HepG2 (cell line): Measurements from ENCODE around the gene ZSCAN1. TPM values are rescaled to one million over a fixed set of nuclear protein-coding genes. Genes with fewer than 3 reads are reported as not detected.

ENCODE experiments used
- ATAC-seq: fragments of 200-7000 bp; cut with Tn5 transposase; 3 replicates; pipeline ENCODE4 v1.9.1; 2020; ENCODE audit warnings: mild to moderate bottlenecking, moderate library complexity
- BruUV-seq: library from RNA; stranded (reverse); fragments of 400-500 nt; replicated peaks from 2 replicates; lab custom pipeline; 2021; lab: Mats Ljungman, UMichigan
- CTCF ChIA-PET: fragments of 300-600 bp; formaldehyde crosslinking; extraction: SDS; loops from one replicate; lab custom pipeline; 2021; ENCODE audit warnings: low total read pairs, inconsistent platforms, low intra/inter-chr PET ratio; lab: Yijun Ruan, JAX
- POLR2A ChIA-PET: fragments of 350-600 bp; sonication (Branson Sonifier 250); formaldehyde crosslinking; loops from one replicate; lab custom pipeline; 2020; ENCODE audit warnings: antibody characterized with exemption, inconsistent platforms; lab: Yijun Ruan, JAX
- DNase-seq: peaks from one replicate; pipeline ENCODE4 v3.0.0-alpha.2; 2015; ENCODE audit warnings: low spot score
- FAIRE-seq: peaks from 3 replicates; lab custom pipeline; 2011; peaks lifted over from hg19 to GRCh38; lab: Jason Lieb, UNC
- H2AFZ ChIP-seq: one replicate; pipeline ENCODE4 v1.6.1; 2011; ENCODE audit warnings: low read length, inconsistent platforms
- H3K27ac ChIP-seq: fragments of 300-600 bp; 3 replicates; pipeline ENCODE4 v1.8.0; 2011; ENCODE audit warnings: mixed run types, mild to moderate bottlenecking, mixed read lengths, low read length, inconsistent platforms; ENCODE audit not compliant: insufficient read depth; ENCODE audit errors: extremely low read length
- H3K27me3 ChIP-seq, 2 experiments: fragments of 200-600 bp in 1 of 2; 2 replicates in 1 of 2; 3 replicates in 1 of 2; pipeline versions ENCODE4 v1.6.0 to v1.8.0; 2011; ENCODE audit warnings: low read length in 2 of 2, mild to moderate bottlenecking in 2 of 2, moderate library complexity in 2 of 2, inconsistent platforms in 1 of 2; ENCODE audit not compliant: insufficient read depth in 2 of 2, control insufficient read depth in 1 of 2
- H3K36me3 ChIP-seq, 2 experiments: fragments of 200-600 bp in 1 of 2; replicated peaks in 1 of 2; 2 replicates in 1 of 2; 3 replicates in 1 of 2; pipeline versions ENCODE4 v1.5.1 to v1.8.0; 2011; ENCODE audit warnings: low read length in 2 of 2, inconsistent platforms in 1 of 2; ENCODE audit not compliant: insufficient read depth in 2 of 2, control insufficient read depth in 1 of 2
- H3K4me1 ChIP-seq: 2 replicates; pipeline ENCODE4 v1.5.1; 2012; ENCODE audit warnings: low read length, inconsistent platforms; ENCODE audit not compliant: insufficient read depth
- H3K4me2 ChIP-seq: 2 replicates; pipeline ENCODE4 v1.6.0; 2011; ENCODE audit warnings: low read depth, low read length, inconsistent platforms
- H3K4me3 ChIP-seq, 3 experiments: fragments of 200-600 bp in 1 of 3; sonication (generic), shearing (Covaris generic) in 1 of 3; replicated peaks in 1 of 3; 2 replicates each; pipeline ENCODE4 v1.5.1; 2011 to 2016; ENCODE audit warnings: low read length in 3 of 3, inconsistent platforms in 2 of 3, low read depth in 2 of 3, mild to moderate bottlenecking in 2 of 3, control low read depth in 1 of 3, mixed read lengths in 1 of 3; ENCODE audit not compliant: insufficient read depth in 1 of 3
- H3K79me2 ChIP-seq: one replicate; pipeline ENCODE4 v1.6.1; 2011; ENCODE audit warnings: low read length, inconsistent platforms; ENCODE audit not compliant: insufficient read depth
- H3K9ac ChIP-seq: 2 replicates; pipeline ENCODE4 v1.6.0; 2011; ENCODE audit warnings: mild to moderate bottlenecking, low read depth, low read length, inconsistent platforms; ENCODE audit not compliant: insufficient read depth
- H3K9me3 ChIP-seq: 2 replicates; pipeline ENCODE4 v1.5.1; 2012; ENCODE audit warnings: mild to moderate bottlenecking, low read length
- H4K20me1 ChIP-seq: 2 replicates; pipeline ENCODE4 v1.6.0; 2011; ENCODE audit warnings: inconsistent platforms, mild to moderate bottlenecking, low read length, moderate library complexity; ENCODE audit not compliant: insufficient read depth
- ATAD3A ChIP-seq: sonication (generic); formaldehyde crosslinking; IDR thresholded peaks from 2 replicates; pipeline ENCODE4 v1.4.0; 2020; ENCODE audit warnings: missing genetic modification reagents
- GLMP ChIP-seq: sonication (generic); formaldehyde crosslinking; IDR thresholded peaks from 2 replicates; pipeline ENCODE4 v1.9.0; 2021; ENCODE audit warnings: missing genetic modification reagents, mild to moderate bottlenecking, borderline replicate concordance
- HMG20A ChIP-seq: IDR thresholded peaks from 2 replicates; pipeline ENCODE4 v1.6.1; 2016; ENCODE audit warnings: borderline replicate concordance
- PREB ChIP-seq: sonication (generic); formaldehyde crosslinking; IDR thresholded peaks from 2 replicates; pipeline ENCODE4 v1.4.0; 2020; ENCODE audit warnings: missing genetic modification reagents
- RFX5 ChIP-seq: IDR thresholded peaks from 2 replicates; pipeline ENCODE4 v1.6.1; 2011; ENCODE audit warnings: low read depth, low read length, improper control_type of control experiment
- YEATS2 ChIP-seq: sonication (generic); formaldehyde crosslinking; IDR thresholded peaks from 2 replicates; pipeline ENCODE4 v1.4.0; 2020; ENCODE audit warnings: missing genetic modification reagents, borderline replicate concordance
- ZNF10 ChIP-seq: sonication (generic); formaldehyde crosslinking; IDR thresholded peaks from 2 replicates; pipeline ENCODE4 v1.4.0; 2020; ENCODE audit warnings: mild to moderate bottlenecking, low read depth, missing genetic modification reagents, borderline replicate concordance
- ZNF570 ChIP-seq: sonication (generic); formaldehyde crosslinking; IDR thresholded peaks from 2 replicates; pipeline ENCODE4 v1.4.0; 2020; ENCODE audit warnings: mild to moderate bottlenecking, missing genetic modification reagents, borderline replicate concordance
- ZNF878 ChIP-seq: sonication (generic); formaldehyde crosslinking; IDR thresholded peaks from 2 replicates; pipeline ENCODE4 v1.8.1; 2023; ENCODE audit warnings: mild to moderate bottlenecking, missing genetic modification reagents, moderate library complexity
- WGBS: methylation state at CpG from one replicate; pipeline ENCODE4 v1.1.6; 2017; ENCODE audit warnings: low lambda C conversion rate; 5-methylcytosine and 5-hydroxymethylcytosine counted together
- in situ Hi-C: cut with HindIII; loops from 2 replicates; pipeline ENCODE4 v1.10.0; 2017; ENCODE audit warnings: low pct_unique_long_range_greater_than_20kb; ENCODE audit not compliant: extremely low pct_ligation_motif_present
- intact Hi-C: fragments of 100-400 bp; cut with micrococcal nuclease; formaldehyde crosslinking; loops from one replicate; pipeline ENCODE4 v1.10.0; 2022; ENCODE audit not compliant: unreplicated experiment
- polyA plus RNA-seq, 8 experiments: library from polyadenylated mRNA; depleted of rRNA in 3 of 8; stranded (reverse) in 7 of 8; unstranded in 1 of 8; fragments of >200 nt; fragmentation: Illumina TruSeq in 4 of 8; extraction: Trizol in 4 of 8; gene quantifications; 2 replicates each; pipeline versions ENCODE4 v1.2.1 to v1.2.3, GENCODE V29; 2011 to 2016; ENCODE audit warnings: low read depth in 4 of 8, missing spikeins in 1 of 8, mixed read lengths in 1 of 8; ENCODE audit not compliant: insufficient read depth in 1 of 8
- total RNA-seq, 5 experiments: library from RNA; depleted of rRNA; stranded (reverse); fragments of >200 nt; fragmentation: Illumina TruSeq; extraction: Trizol; gene quantifications; 2 replicates each; pipeline ENCODE4 v1.2.3, GENCODE V29; 2016; ENCODE audit warnings: low read depth in 1 of 5

Gene ZSCAN1
- total and polyA plus RNA-seq, 2 of the 13 experiments (the other 11 are each of a cell fraction or from before 2014, with no cell fraction given), result not detected

- intact Hi-C loops (no loop called here), in situ Hi-C loops (no loop called here)
- POLR2A ChIA-PET, result no interaction called here
- Histone ChIP-seq H3K36me3 (no peaks in the 10 kb centered on the region), H3K9me3 (peaks cover 56% of the 10 kb centered on the region), H3K79me2 (no peaks in the 10 kb centered on the region), H2AFZ (no peak overlapping the region), H3K9ac (no peak overlapping the region), H3K27me3 (no peaks in the 10 kb centered on the region), H3K4me1 (no peaks in the 10 kb centered on the region; the same call in 1 of the 2 replicates), H3K4me2 (no peak overlapping the region), H3K4me3 (no peak overlapping the region), H3K27ac (no peak overlapping the region), H4K20me1 (no peaks in the 10 kb centered on the region)
- BruUV-seq, result no TSS peak
- FAIRE-seq (no peak), DNase-seq (no peak), ATAC-seq (no peak)
- CTCF ChIA-PET, result no interaction called here
- TF ChIP-seq PREB (CRISPR knock-in tag) (no peak), ZNF878 (CRISPR knock-in tag) (no peak), ATAD3A (CRISPR knock-in tag) (no peak), YEATS2 (CRISPR knock-in tag) (no peak), GLMP (CRISPR knock-in tag) (no peak), HMG20A (CRISPR knock-in tag) (no peak), ZNF10 (CRISPR knock-in tag) (no peak), ZNF570 (CRISPR knock-in tag) (no peak), RFX5 (no peak)
- 6% methylated on average over 2 of the region's 8 CpGs for WGBS
Measured at GRCh38 chr19:58056261-58056660, 22.4 kb downstream of the ZSCAN1 start.
